Trophoblast cell (in vitro differentiated cells and primary cell): ENCODE data around the gene FOXF1.
A peak's percentile ranks its signal among the peaks of the same experiment; 100 is the strongest.

Experiments
- DNase-seq, 2 donors: peaks; one replicate each; pipeline ENCODE4 v3.0.0-alpha.2; 2016
- H2AFZ ChIP-seq: 2 replicates; pipeline ENCODE4 v1.6.1; 2013; ENCODE audit warnings: low read length, moderate library complexity, mild to moderate bottlenecking; ENCODE audit not compliant: insufficient read depth, poor library complexity
- H2AK5ac ChIP-seq: 2 replicates; pipeline ENCODE4 v1.6.1; 2013; ENCODE audit warnings: mild to moderate bottlenecking, low read length
- H2BK120ac ChIP-seq: 2 replicates; pipeline ENCODE4 v1.6.1; 2013; ENCODE audit warnings: low read length, mild to moderate bottlenecking, moderate library complexity; ENCODE audit not compliant: insufficient read depth, poor library complexity
- H2BK12ac ChIP-seq: 2 replicates; pipeline ENCODE4 v1.6.1; 2013; ENCODE audit warnings: mild to moderate bottlenecking, low read length, moderate library complexity
- H2BK5ac ChIP-seq: 2 replicates; pipeline ENCODE4 v1.6.1; 2013; ENCODE audit warnings: low read length, low read depth, moderate library complexity, mild to moderate bottlenecking; ENCODE audit not compliant: poor library complexity
- H3K14ac ChIP-seq: 2 replicates; pipeline ENCODE4 v1.6.1; 2013; ENCODE audit warnings: mild to moderate bottlenecking, low read length
- H3K18ac ChIP-seq: 2 replicates; pipeline ENCODE4 v1.6.1; 2013; ENCODE audit warnings: mild to moderate bottlenecking, low read length
- H3K23ac ChIP-seq: 2 replicates; pipeline ENCODE4 v1.6.1; 2013; ENCODE audit warnings: low read length
- H3K27ac ChIP-seq: 2 replicates; pipeline ENCODE4 v1.5.1; 2013; ENCODE audit warnings: low read depth, mild to moderate bottlenecking, inconsistent platforms, low read length, moderate library complexity
- H3K27me3 ChIP-seq: 2 replicates; pipeline ENCODE4 v1.6.1; 2013; ENCODE audit warnings: inconsistent platforms, mild to moderate bottlenecking, low read length, moderate library complexity; ENCODE audit not compliant: insufficient read depth
- H3K36me3 ChIP-seq, 2 experiments: 1 replicate in 1 of 2; 2 replicates in 1 of 2; pipeline ENCODE4 v1.6.1; 2013; ENCODE audit warnings: low read length in 2 of 2, mild to moderate bottlenecking in 2 of 2, moderate library complexity in 1 of 2; ENCODE audit not compliant: insufficient read depth in 2 of 2, control insufficient read depth in 1 of 2
- H3K4ac ChIP-seq: 2 replicates; pipeline ENCODE4 v1.6.1; 2013; ENCODE audit warnings: low read depth, mild to moderate bottlenecking, low read length, moderate library complexity
- H3K4me1 ChIP-seq, 2 experiments: 1 replicate in 1 of 2; 2 replicates in 1 of 2; pipeline ENCODE4 v1.6.1; 2013; ENCODE audit warnings: low read length in 2 of 2, mild to moderate bottlenecking in 2 of 2, moderate library complexity in 1 of 2; ENCODE audit not compliant: insufficient read depth in 2 of 2, control insufficient read depth in 1 of 2
- H3K4me2 ChIP-seq: 2 replicates; pipeline ENCODE4 v1.6.1; 2013; ENCODE audit warnings: inconsistent platforms, mild to moderate bottlenecking, low read length, moderate library complexity
- H3K4me3 ChIP-seq: 2 replicates; pipeline ENCODE4 v1.5.1; 2013; ENCODE audit warnings: mild to moderate bottlenecking, low read depth, low read length, inconsistent platforms
- H3K79me1 ChIP-seq: one replicate; pipeline ENCODE4 v1.6.1; 2013; ENCODE audit warnings: low read length
- H3K79me2 ChIP-seq: 2 replicates; pipeline ENCODE4 v1.6.1; 2013; ENCODE audit warnings: low read length, mild to moderate bottlenecking; ENCODE audit not compliant: control insufficient read depth, insufficient read depth, poor library complexity
- H3K9ac ChIP-seq: 2 replicates; pipeline ENCODE4 v1.6.1; 2013; ENCODE audit warnings: mild to moderate bottlenecking, low read length
- H3K9me3 ChIP-seq: 2 replicates; pipeline ENCODE4 v1.6.1; 2013; ENCODE audit warnings: low read depth, mild to moderate bottlenecking, control low read depth, inconsistent platforms, low read length; ENCODE audit not compliant: insufficient read depth
- H4K12ac ChIP-seq: 2 replicates; pipeline ENCODE4 v1.6.1; 2013; ENCODE audit warnings: low read depth, mild to moderate bottlenecking, low read length, moderate library complexity
- H4K8ac ChIP-seq: 2 replicates; pipeline ENCODE4 v1.6.1; 2013; ENCODE audit warnings: low read depth, mild to moderate bottlenecking, low read length, moderate library complexity
- H4K91ac ChIP-seq: one replicate; pipeline ENCODE4 v1.6.1; 2013; ENCODE audit warnings: low read depth, mild to moderate bottlenecking, low read length, moderate library complexity
- WGBS: extraction: QIAGEN DNeasy Blood & Tissue Kit; methylation state at CpG from one replicate; pipeline ENCODE4 v1.1.7; 2013; ENCODE audit warnings: missing lambda C conversion rate; ENCODE audit not compliant: insufficient read length, insufficient coverage; ENCODE audit errors: extremely low coverage; 5-methylcytosine and 5-hydroxymethylcytosine counted together

Gene FOXF1

GRCh38 chr16:86495357-86495701 is 15.0 kb upstream of the FOXF1 start:
- no peak overlapping the region for H4K12ac ChIP-seq
- no peak overlapping the region for H2BK5ac ChIP-seq
- no peak overlapping the region for H3K4me2 ChIP-seq
- no peaks in the 10 kb centered on the region for H3K4me1 ChIP-seq
- H3K36me3 ChIP-seq = no peaks in the 10 kb centered on the region
- no peak overlapping the region for H3K9ac ChIP-seq
- no peak overlapping the region for H2AFZ ChIP-seq
- H3K27ac ChIP-seq = no peak overlapping the region
- H3K79me2 ChIP-seq = no peaks in the 10 kb centered on the region
- H3K23ac ChIP-seq = no peak overlapping the region
- no peak for DNase-seq
- no peaks in the 10 kb centered on the region for H3K79me1 ChIP-seq
- peaks cover 87% of the 10 kb centered on the region for H3K27me3 ChIP-seq
- no peak overlapping the region for H3K18ac ChIP-seq
- H3K9me3 ChIP-seq = peaks cover 7% of the 10 kb centered on the region
- no peak overlapping the region for H4K8ac ChIP-seq
- no peak overlapping the region for H2BK12ac ChIP-seq
- H2AK5ac ChIP-seq = no peak overlapping the region
- no peak overlapping the region for H3K4ac ChIP-seq
- H3K14ac ChIP-seq = no peak overlapping the region
- H2BK120ac ChIP-seq = no peak overlapping the region
- no peak overlapping the region for H4K91ac ChIP-seq
- WGBS = no CpG with 5 or more reads among the region's 10 CpGs
- no peak overlapping the region for H3K4me3 ChIP-seq

DNA sequence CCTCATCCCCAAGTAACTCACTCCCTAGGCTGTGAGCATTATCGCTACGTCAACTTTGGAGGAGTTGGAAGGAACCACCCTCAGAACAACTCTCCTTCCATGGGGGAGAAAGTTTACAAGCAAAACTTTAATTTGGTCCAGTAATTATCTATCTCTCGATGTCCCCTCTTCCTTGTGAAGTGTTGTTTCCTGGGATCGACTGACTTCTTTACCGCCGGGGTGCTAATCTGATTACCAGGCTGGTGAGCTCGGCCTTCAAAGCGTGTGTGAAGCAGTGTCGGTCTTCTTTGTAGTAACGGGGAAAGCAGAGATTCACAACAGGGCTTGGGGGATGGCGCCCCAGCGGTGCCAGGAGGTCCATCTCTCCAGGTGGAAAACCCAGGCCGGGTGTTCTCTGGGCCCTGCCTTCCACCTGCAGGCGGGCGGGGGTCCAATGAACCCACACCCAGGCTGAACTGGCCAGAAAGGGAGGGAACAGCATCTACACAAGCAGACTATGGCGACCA is 14.5 kb upstream of the FOXF1 start:
- Histone ChIP-seq H3K23ac (no peak overlapping the region), H3K4me1 (no peaks in the 10 kb centered on the region), H2BK5ac (no peak overlapping the region), H3K79me2 (no peaks in the 10 kb centered on the region), H3K18ac (no peak overlapping the region), H2AFZ (no peak overlapping the region), H3K36me3 (no peaks in the 10 kb centered on the region), H3K4me2 (no peak overlapping the region), H2BK120ac (no peak overlapping the region), H4K12ac (no peak overlapping the region), H4K8ac (no peak overlapping the region), H2BK12ac (no peak overlapping the region), H3K27me3 (peaks cover 91% of the 10 kb centered on the region), H3K14ac (no peak overlapping the region), H3K9ac (no peak overlapping the region), H3K9me3 (peaks cover 7% of the 10 kb centered on the region), H3K79me1 (no peaks in the 10 kb centered on the region), H3K4me3 (no peak overlapping the region), H3K27ac (no peak overlapping the region), H3K4ac (no peak overlapping the region), H4K91ac (no peak overlapping the region), H2AK5ac (no peak overlapping the region)
- no CpG with 5 or more reads among the region's 16 CpGs for WGBS
- no peak for DNase-seq

DNA sequence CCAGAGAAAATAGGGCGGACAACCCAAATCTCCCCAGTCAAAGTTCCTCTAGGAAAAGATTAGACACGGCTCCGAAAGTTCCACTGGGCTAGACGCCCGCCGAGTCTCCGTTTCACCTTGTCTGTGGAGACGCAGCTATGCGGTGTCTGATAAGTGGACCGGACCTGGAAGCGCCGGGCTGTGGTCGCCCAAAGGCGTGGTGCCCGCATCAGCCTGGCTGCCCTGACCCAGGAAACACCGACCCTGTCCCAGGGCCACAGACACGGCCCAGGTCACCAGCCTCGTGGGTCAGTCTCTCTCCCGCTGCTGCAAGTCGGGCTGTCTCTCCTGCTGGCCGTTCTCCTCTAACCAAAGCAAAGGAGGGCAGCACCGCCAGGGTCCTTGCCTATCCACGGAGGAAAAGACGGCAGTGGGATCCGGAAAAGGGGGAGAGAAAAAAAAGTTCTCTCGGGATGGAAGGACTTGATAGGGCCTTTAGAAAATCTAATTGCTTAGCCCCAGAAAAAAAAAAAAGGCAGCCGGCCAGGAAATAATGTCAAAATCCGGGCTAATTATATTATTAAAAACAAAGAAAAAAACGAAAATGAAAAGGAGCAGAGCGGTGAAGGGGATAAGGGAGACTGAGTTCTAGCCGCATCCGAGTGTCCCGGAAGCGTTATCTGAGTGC is 13.9 kb upstream of the FOXF1 start:
- WGBS = no CpG with 5 or more reads among the region's 34 CpGs
- no peak overlapping the region for H4K12ac ChIP-seq
- no peaks in the 10 kb centered on the region for H3K4me1 ChIP-seq
- H2AK5ac ChIP-seq = no peak overlapping the region
- no peak overlapping the region for H3K23ac ChIP-seq
- no peak overlapping the region for H2BK120ac ChIP-seq
- no peak overlapping the region for H3K4me3 ChIP-seq
- H2BK12ac ChIP-seq = no peak overlapping the region
- H3K9ac ChIP-seq = no peak overlapping the region
- no peak overlapping the region for H3K18ac ChIP-seq
- H3K27me3 ChIP-seq = peaks cover 93% of the 10 kb centered on the region
- H2BK5ac ChIP-seq = no peak overlapping the region
- H4K8ac ChIP-seq = no peak overlapping the region
- no peak for DNase-seq
- H3K27ac ChIP-seq = no peak overlapping the region
- no peaks in the 10 kb centered on the region for H3K79me1 ChIP-seq
- no peak overlapping the region for H3K14ac ChIP-seq
- H4K91ac ChIP-seq = no peak overlapping the region
- H3K9me3 ChIP-seq = peaks cover 7% of the 10 kb centered on the region
- no peak overlapping the region for H2AFZ ChIP-seq
- no peak overlapping the region for H3K4me2 ChIP-seq
- H3K36me3 ChIP-seq = no peaks in the 10 kb centered on the region
- no peaks in the 10 kb centered on the region for H3K79me2 ChIP-seq
- no peak overlapping the region for H3K4ac ChIP-seq

GRCh38 chr16:86496929-86497461 is 13.3 kb upstream of the FOXF1 start:
- no peak for DNase-seq
- no peak overlapping the region for H3K4ac ChIP-seq
- no peak overlapping the region for H2AFZ ChIP-seq
- no peak overlapping the region for H3K27ac ChIP-seq
- peaks cover 93% of the 10 kb centered on the region for H3K27me3 ChIP-seq
- no peaks in the 10 kb centered on the region for H3K4me1 ChIP-seq
- H4K91ac ChIP-seq = no peak overlapping the region
- WGBS = no CpG with 5 or more reads among the region's 45 CpGs
- no peak overlapping the region for H2AK5ac ChIP-seq
- peaks cover 11% of the 10 kb centered on the region for H3K9me3 ChIP-seq
- no peak overlapping the region for H3K18ac ChIP-seq
- H3K23ac ChIP-seq = no peak overlapping the region
- H4K12ac ChIP-seq = no peak overlapping the region
- no peaks in the 10 kb centered on the region for H3K36me3 ChIP-seq
- peak overlapping the region; percentile 15 for H3K4me2 ChIP-seq
- no peak overlapping the region for H2BK120ac ChIP-seq
- H3K14ac ChIP-seq = no peak overlapping the region
- no peaks in the 10 kb centered on the region for H3K79me1 ChIP-seq
- H3K4me3 ChIP-seq = no peak overlapping the region
- no peak overlapping the region for H4K8ac ChIP-seq
- no peak overlapping the region for H2BK12ac ChIP-seq
- no peak overlapping the region for H2BK5ac ChIP-seq
- H3K9ac ChIP-seq = no peak overlapping the region
- no peaks in the 10 kb centered on the region for H3K79me2 ChIP-seq
